Mononuclear cell (primary cell): ENCODE results near the gene GTPBP10. TPM values are rescaled to one million over a fixed set of nuclear protein-coding genes. Genes with fewer than 3 reads are reported as not detected.
"Not testable (repeated sequence)": the region's sequence is repeated elsewhere in the genome, so short reads cannot be mapped to it uniquely, and the experiment has no call there.

Experiments
- H3K27me3 ChIP-seq: 2 replicates; pipeline ENCODE4 v1.6.0; 2011; ENCODE audit warnings: low read length, control low read depth; ENCODE audit not compliant: insufficient read depth
- H3K4me1 ChIP-seq: 2 replicates; pipeline ENCODE4 v1.5.1; 2011; ENCODE audit warnings: mild to moderate bottlenecking, low read length, control low read depth; ENCODE audit not compliant: insufficient read depth
- H3K4me3 ChIP-seq: 2 replicates; pipeline ENCODE4 v1.5.1; 2011; ENCODE audit warnings: mild to moderate bottlenecking, low read length, moderate library complexity
- H3K9me3 ChIP-seq: 2 replicates; pipeline ENCODE4 v1.5.1; 2011; ENCODE audit warnings: low read depth, mild to moderate bottlenecking, control low read depth, low read length
- total RNA-seq: library from RNA; depleted of rRNA; stranded (reverse); fragments of >200 nt; gene quantifications from one replicate; pipeline ENCODE4 v1.2.3, GENCODE V29; 2012

GTPBP10 gene
- 16.2 TPM for total RNA-seq

GRCh38 chr7:90346336-90347125, at the start of gene GTPBP10:
Gene GTPBP10, plus strand, starts transcription at chr7:90346716. Its CDS starts 26 bp downstream, at chr7:90346742.
- no peaks in the 10 kb centered on the region for H3K9me3 ChIP-seq
- peak within 1 kb of the TSS; percentile 99 for H3K4me3 ChIP-seq
- no peaks in the 10 kb centered on the region for H3K27me3 ChIP-seq
- H3K4me1 ChIP-seq, result peaks cover 16% of the 10 kb centered on the region

- Histone ChIP-seq H3K9me3 (no peaks in the 10 kb centered on the region), H3K4me1 (no peaks in the 10 kb centered on the region), H3K4me3 (no peak overlapping the region), H3K27me3 (no peaks in the 10 kb centered on the region)
Measured at GRCh38 chr7:90298145-90299038, 48.1 kb upstream of the GTPBP10 start.

GRCh38 chr7:90303241-90303640, 43.3 kb upstream of the GTPBP10 start:
- no peak overlapping the region for H3K4me3 ChIP-seq
- no peaks in the 10 kb centered on the region for H3K9me3 ChIP-seq
- no peaks in the 10 kb centered on the region for H3K4me1 ChIP-seq
- no peaks in the 10 kb centered on the region for H3K27me3 ChIP-seq

GRCh38 chr7:90309872-90310271, 36.6 kb upstream of the GTPBP10 start:
- Histone ChIP-seq H3K4me1 (no peaks in the 10 kb centered on the region), H3K4me3 (no peak overlapping the region), H3K27me3 (no peaks in the 10 kb centered on the region), H3K9me3 (no peaks in the 10 kb centered on the region)

GRCh38 chr7:90311175-90311574, 35.3 kb upstream of the GTPBP10 start:
- Histone ChIP-seq H3K4me3 (no peak overlapping the region), H3K9me3 (no peaks in the 10 kb centered on the region), H3K4me1 (no peaks in the 10 kb centered on the region), H3K27me3 (no peaks in the 10 kb centered on the region)

- Histone ChIP-seq H3K4me1 (no peaks in the 10 kb centered on the region), H3K27me3 (peaks cover 4% of the 10 kb centered on the region), H3K4me3 (no peak overlapping the region), H3K9me3 (no peaks in the 10 kb centered on the region)
Measured at GRCh38 chr7:90312745-90313144, 33.8 kb upstream of the GTPBP10 start.

- peaks cover 6% of the 10 kb centered on the region for H3K27me3 ChIP-seq
- H3K4me1 ChIP-seq, result no peaks in the 10 kb centered on the region
- no peaks in the 10 kb centered on the region for H3K9me3 ChIP-seq
- H3K4me3 ChIP-seq, result no peak overlapping the region
Measured at GRCh38 chr7:90313907-90314306, 32.6 kb upstream of the GTPBP10 start.

GRCh38 chr7:90320014-90320413, 26.5 kb upstream of the GTPBP10 start:
- H3K4me3 ChIP-seq, result no peak overlapping the region
- H3K27me3 ChIP-seq, result peaks cover 58% of the 10 kb centered on the region
- no peaks in the 10 kb centered on the region for H3K9me3 ChIP-seq
- H3K4me1 ChIP-seq, result peaks cover 10% of the 10 kb centered on the region

GRCh38 chr7:90320418-90320800, 26.1 kb upstream of the GTPBP10 start:
- H3K4me1 ChIP-seq, result peaks cover 10% of the 10 kb centered on the region
- H3K4me3 ChIP-seq, result no peak overlapping the region
- peaks cover 58% of the 10 kb centered on the region for H3K27me3 ChIP-seq
- H3K9me3 ChIP-seq, result no peaks in the 10 kb centered on the region

GRCh38 chr7:90320801-90321494, 25.6 kb upstream of the GTPBP10 start, which contains the start of gene FAM237B:
Gene FAM237B, minus strand, starts transcription at chr7:90321304. Its CDS starts 1,556 bp downstream, at chr7:90319748.
- no peaks in the 10 kb centered on the region for H3K9me3 ChIP-seq
- peaks cover 58% of the 10 kb centered on the region for H3K27me3 ChIP-seq
- no peak within 1 kb of the TSS for H3K4me3 ChIP-seq
- H3K4me1 ChIP-seq, result peaks cover 10% of the 10 kb centered on the region

GRCh38 chr7:90322837-90323236, 23.7 kb upstream of the GTPBP10 start:
- peaks cover 53% of the 10 kb centered on the region for H3K27me3 ChIP-seq
- H3K4me3 ChIP-seq, result no peak overlapping the region
- no peaks in the 10 kb centered on the region for H3K9me3 ChIP-seq
- peaks cover 10% of the 10 kb centered on the region for H3K4me1 ChIP-seq

GRCh38 chr7:90326500-90326899, 20.0 kb upstream of the GTPBP10 start:
- Histone ChIP-seq H3K9me3 (no peaks in the 10 kb centered on the region), H3K4me3 (no peak overlapping the region), H3K27me3 (peaks cover 27% of the 10 kb centered on the region), H3K4me1 (no peaks in the 10 kb centered on the region)

- Histone ChIP-seq H3K4me3 (no peak overlapping the region), H3K4me1 (no peaks in the 10 kb centered on the region), H3K9me3 (no peaks in the 10 kb centered on the region), H3K27me3 (no peaks in the 10 kb centered on the region)
Measured at GRCh38 chr7:90334193-90334843, 12.2 kb upstream of the GTPBP10 start.

GRCh38 chr7:90334926-90335325, 11.6 kb upstream of the GTPBP10 start:
- not testable (repeated sequence) for H3K9me3 ChIP-seq, H3K4me1 ChIP-seq, H3K4me3 ChIP-seq, H3K27me3 ChIP-seq
